DMS114 treated with DMSO at 0.1 percent for 48 hours (cell line): ENCODE results near the gene MSL1.

Experiments
- DNase-seq: peaks from one replicate; lab custom pipeline; 2025; ENCODE audit not compliant: unreplicated experiment; lab: John Stamatoyannopoulos, UW

Gene MSL1

DNA sequence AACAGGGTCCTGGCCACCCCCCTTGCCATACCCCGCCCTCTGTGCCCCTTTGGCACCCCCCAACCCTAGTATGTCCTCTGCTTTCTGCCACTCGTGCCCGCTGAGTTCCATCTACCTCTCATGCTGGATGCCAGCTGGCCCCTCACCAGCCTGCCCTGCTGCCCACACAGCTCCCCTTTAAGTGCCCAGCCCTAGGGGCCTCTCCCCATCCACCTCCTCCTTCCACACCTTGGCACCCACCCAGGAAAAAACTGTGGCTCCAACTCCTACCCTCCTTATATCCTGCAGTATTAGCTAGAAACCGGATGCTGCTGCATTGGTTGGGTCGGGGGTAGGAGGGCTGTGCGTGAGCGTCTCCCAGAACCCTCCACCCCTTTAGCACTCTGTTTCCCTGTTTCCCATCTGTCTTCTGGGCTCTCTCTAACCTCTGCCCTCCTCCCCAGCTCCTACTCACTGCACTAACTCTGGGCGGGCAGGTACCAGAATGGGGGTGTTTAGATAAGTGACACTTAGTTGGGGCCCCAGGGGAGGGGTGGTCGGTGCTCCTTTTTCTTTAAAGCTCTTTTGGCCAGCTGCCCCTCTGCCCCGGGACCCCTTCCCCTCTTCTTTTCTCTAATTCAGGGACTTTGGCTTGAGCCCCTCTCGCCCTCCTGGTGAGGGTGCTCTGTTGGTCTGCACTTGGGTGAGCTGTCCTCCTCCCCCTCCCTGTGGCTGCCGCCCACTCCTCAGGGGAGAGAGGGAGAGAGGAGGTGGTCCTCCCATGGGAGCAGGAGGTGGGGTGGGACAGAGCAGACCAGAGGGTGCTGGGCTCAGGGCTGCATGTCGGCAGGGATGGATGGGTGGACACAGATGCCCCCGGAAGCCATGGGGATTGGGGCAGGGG, 31.3 kb upstream of the MSL1 start:
- DNase-seq: no peak

DNA sequence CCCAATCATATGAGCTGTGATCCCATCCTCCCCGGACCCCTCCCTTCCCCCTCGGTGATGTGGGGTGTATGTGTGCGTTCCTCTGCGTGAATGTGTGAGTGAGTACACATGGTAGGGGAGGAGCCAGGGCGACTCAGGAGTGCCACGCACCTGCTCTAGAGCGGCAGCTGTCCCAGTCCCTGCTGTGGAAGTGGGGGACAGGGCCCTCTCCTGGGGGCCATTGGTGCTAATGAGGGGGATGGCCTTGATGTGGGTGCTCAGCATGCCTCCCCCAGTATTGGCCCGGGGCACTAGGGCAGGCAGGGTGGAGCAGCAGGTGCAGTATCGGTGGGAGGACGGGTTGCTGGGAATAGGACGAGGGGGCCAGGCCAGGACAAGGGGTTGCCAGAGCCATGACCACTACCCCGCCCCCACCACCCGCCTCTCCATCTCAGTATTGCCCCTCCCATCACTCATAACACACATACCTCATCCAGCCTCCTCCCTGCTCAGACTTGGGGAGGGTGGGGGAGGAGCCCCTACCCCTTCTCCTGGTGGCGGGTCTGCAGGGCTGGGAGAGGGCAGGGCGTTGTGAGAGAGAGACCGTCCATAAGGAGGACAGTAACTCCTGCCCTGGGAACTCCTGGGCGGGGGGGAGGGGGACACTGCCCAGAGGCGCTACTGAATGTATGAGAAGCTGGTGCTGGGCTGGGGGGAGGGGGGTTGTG, 29.9 kb upstream of the MSL1 start:
- no peak for DNase-seq

DNA sequence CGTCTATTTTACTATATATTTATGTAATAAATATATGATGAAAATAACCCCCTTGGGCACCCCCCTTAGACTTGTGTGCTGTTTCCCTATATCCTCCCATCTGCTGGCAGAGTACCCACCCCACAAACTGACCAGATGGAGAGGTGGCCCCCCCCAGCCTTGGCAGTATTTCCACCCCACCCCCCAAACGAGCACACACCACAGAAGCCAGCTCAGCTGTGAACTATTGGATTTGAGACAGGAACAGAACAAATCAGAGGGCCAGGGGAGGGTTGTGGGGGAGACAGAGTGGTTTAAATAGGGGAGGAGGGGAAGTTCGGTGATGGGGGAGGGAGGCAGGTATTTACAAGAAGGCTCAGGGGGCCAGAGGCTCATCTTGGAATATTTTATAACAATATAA, 29.2 kb upstream of the MSL1 start:
- DNase-seq: no peak

DNA sequence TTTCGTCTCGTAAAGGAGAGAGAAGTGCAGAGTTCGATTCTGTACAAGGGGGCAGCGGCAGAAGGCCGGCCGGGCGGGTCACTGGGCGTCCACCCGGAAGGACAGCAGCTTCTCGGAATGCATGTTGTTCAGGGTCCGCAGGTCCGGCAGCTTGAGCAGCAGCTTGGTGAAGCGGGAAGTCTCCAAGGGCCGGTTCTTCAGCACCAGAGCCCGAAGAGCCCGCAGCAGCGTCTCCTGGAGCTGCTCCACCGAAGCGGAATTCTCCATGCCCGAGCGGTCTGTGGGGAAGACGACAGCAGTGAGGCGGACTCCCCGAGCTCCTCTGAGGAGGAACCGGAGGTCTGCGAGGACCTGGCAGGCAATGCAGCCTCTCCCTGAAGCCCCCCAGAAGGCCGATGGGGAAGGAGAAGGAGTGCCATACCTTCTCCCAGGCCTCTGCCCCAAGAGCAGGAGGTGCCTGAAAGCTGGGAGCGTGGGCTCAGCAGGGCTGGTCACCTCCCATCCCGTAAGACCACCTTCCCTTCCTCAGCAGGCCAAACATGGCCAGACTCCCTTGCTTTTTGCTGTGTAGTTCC, 28.7 kb upstream of the MSL1 start:
- no peak for DNase-seq

DNA sequence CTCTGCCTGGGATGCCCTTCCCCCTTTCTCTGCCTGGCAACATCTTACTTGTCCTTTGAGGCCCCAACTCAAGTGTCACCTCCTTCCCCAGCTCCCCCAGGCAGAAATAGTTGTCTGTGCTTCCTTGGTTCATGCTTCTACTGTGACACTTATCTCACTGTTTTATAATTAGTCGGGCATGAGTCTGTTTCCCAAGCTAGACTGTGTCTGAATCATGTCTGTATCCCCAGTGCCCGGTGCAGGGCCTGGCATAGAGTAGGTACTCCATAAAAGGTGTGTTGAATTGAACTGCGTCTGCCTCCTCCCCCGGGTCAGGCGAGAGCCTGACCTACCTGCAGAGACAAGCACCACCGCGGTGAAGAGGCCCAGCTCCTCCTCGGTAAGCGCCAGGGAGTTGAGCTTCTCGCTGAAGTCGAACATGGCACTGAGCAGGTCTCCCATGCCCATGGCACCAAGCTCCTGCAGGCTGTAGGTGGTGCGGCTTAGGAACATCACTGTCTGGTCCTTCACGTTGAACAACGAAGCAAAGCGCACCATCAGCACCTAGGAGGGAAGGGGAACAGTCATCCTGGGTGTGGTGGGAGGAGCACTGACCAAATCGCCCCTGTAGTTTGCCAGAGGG, 28.1 kb upstream of the MSL1 start:
- no peak for DNase-seq

DNA sequence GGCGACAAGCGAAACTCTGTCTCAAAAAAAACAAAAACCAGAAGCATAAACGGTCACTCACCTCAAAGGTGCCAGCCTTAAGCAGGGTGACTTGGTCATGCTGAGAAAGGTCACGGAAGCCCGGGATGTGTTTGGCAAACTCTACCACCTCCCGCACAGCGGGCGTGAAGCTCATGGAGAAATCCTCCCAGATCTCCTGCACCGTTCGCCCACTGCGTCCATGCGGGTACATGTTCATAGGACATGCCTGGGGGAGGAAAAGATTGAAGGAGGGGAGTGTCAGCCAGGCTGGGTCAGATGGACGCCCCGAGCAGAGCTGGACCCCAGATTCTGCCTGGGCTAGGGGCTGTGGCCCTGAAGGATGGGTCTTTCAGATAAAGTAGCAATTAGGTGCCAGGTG, 26.9 kb upstream of the MSL1 start:
- DNase-seq: no peak

DNA sequence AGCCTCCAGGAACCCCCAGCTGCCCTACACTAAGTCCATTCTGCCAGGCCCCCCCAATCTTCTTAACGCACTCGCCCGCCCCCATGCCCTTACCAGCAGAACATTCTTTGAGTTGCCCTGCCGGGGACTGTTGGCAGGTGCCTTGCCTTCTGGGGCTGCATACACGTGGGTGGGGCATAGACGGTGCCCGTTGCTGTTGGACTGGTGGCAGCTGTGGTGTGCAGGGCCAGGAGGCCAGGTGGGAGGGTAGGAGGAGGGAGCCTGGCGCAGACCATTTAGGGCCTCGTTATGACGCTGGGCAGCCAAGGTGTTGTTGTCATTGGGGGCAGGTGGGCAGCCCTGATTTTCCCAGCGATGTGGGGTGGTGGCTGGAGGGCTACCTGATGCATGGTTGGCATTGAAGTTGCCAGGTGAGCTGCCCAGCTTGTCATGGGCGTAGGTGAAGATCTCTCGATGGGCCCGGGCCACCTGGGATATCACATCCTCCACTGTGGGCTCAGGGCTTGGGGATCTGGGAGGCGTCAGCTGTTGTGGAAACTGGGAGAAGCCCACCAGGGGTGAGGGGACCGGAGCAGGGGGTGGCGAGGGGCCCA, 26.3 kb upstream of the MSL1 start:
- no peak for DNase-seq

DNA sequence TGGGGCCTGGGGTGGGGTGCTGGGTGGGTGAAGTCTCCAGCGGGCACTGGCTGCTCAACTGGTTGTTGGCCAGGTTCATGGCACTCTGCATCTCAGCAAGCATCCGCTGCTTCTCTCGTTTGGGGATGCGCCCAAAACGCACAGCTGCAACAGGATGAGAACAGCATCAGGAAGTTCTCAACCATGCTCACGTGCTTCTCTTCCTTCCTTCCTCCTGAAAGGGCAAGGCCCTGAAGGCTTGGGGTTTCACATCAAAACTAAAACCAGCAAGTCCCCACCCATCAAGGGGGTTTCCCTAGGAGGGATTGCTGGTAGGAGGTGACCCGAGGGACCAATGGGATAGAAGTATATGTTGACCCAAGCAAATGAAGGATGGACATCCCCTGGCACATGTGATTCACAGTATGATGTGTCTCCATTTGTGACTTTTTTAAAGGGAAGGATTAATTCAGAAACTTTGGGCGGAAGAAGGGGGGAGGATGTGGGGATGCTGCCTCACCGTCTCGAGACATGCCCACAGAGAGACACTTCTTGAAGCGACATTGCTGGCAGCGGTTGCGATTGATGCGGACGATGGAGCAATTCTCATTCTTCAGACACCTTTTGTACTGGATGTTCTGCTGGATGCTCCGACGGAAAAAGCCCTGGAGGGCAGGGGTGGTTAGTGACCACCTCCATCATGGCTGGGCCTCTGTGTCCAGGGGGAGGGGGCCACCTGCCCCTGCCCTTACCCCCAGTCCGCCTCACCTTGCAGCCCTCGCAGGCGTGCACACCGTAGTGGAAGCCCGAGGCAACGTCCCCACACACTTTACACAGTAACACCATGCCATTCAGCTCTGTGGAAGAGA, 25.6 kb upstream of the MSL1 start:
- no peak for DNase-seq

DNA sequence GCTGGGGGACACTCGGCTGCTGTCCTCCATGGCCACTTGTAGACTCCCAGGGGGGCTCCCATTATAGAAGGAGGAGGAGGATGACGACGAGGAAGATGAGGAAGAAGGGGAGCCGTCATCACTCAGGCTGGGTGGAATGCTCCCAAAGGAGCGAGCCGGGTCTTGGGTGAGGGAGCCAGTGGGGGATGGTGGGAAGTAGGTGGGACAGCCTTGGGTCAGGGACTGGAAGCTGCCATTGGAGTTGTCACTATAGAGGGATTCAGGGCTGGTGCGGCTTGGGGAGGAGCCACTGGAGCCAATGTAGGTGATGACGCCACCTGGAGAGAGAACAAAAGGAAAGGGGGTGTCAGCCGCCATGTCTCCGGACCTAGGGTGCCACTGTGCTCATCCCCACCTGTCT, 24.7 kb upstream of the MSL1 start:
- DNase-seq: no peak

DNA sequence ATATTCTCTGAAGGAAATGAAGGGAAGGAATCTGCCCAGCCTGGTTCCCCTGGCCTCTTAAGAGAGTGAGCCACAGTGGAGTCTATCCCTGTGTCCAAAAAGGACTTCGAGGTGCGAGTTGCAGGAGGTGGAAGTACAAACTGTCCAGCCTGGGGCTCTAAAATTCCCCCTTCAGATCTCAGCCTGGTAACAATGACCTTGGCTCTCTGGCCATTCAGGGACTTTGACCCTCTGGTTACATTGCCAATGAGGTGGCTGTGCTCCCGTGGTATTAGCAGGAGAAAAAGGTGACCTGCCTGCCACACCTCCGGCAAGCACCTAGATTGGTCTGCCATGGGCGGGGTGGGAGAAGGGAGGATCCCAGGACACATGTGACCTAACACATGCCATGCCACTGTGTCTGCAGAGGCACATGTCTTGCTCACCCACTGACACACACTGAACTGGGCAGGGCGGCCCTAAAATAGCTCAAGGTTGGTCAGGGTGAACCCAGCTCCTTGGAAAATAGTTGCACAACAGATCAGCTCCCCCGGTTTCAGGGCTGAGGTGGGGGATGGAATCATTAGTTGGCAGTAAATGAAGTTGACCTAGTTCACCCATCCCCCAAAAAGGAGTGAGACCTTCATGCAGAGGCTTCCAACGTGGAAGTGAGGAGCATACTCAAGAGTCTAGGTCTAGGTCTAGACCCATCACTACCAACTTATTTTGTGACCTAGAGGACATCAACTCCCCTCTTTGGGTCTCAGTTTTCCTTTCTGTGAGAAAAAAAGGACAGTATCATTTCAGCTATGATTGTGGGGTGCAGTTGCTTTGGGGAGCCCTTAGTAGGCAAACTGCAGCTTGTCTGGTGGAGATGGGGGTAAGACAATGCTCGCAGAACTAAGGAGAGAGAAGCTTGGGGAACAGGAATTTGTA, 23.6 kb upstream of the MSL1 start:
- no peak for DNase-seq

DNA sequence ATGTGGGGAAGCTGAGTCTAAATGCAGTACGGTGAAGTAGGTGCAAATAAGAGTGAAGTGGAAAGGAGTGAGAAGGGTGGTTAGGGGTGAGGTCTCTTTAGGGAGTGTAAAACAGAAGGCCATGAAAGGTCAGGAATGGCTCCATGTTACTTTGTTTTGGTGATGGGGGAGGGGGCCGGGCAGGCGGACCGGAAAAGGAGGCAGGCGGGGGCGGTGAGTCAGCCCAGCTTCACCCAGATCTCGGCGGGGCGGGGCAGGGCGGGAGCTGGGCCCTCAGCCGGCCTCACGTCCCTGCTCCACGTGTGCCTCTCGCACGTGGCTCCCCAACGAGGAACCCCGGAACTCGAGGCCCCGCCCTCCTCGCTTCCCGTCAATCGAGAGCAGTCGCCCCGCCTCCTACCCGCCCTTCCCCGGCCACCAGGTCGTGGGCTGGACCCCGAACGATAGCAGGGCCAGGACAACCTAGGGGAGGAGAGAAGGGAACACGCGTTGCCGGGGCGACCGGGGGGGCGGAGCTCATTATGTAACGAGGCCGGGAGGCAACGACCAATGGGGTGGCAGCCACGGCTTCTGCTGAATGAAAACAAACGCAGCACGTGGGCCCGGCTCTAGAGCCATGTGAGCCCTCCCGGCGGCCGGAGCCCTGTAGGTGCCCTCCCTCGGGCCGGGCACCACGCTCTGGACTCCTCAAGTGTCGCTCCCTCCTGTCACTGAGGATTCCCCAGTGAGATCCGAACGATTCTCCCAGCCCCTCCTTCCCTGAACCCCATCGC, 22.7 kb upstream of the MSL1 start:
- DNase-seq: peak; percentile 71

DNA sequence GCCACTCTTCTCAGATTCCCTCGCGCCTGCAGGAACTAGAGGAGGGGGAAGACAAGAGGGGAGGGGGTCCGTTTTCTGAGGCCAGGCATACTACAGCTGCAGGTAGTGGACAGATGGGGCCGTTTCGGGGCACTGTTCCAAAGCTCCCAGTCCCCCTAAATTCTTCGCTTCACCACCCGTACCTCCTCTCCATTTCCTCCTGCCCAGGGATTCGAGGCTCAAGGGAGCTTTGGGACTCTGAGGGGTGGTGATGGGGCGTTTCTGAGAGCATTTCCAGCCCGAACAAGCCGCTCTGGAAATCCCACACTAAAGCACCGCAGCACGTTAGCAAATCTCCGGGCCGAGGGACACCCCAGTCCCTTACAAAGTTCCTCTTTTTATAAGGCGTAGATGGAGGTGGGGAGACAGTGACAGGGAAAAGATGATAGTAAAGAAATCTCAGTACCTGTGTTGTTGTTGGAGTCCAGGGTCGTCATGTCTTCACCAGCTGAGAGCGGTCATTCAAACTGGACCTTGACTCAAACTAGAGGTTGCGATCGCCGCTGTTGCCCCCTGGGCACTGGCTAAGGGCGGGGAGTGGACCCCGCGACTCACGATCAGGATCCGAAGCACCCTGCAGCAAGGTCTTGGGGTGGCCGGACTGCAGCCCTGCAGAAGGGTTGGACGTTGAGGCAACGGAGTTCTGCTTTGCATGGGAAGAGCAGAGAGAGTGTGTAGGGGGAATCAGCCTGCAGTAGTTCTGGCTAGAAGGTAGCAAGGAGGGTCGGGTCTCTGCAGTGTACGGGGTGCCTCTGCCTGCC, 22.0 kb upstream of the MSL1 start:
- no peak for DNase-seq

DNA sequence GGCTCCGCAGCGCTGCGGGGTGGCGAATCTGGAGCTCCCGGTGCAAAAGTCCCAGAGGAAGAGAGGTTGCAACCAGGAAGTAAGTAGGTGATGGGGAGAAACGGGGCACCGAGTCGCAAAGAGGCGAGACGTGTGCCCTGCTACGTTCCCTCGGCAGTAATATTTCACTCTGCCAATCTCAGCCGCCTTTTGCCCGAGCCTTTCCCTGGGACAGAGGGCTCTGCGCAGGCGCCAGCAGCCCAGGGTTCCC, 21.4 kb upstream of the MSL1 start, which contains the start of gene NR1D1:
Gene NR1D1, minus strand, starts transcription at position 171 of the 250 bp plus-strand sequence. CDS start 495 bp downstream, outside the sequence.
- no peak for DNase-seq

DNA sequence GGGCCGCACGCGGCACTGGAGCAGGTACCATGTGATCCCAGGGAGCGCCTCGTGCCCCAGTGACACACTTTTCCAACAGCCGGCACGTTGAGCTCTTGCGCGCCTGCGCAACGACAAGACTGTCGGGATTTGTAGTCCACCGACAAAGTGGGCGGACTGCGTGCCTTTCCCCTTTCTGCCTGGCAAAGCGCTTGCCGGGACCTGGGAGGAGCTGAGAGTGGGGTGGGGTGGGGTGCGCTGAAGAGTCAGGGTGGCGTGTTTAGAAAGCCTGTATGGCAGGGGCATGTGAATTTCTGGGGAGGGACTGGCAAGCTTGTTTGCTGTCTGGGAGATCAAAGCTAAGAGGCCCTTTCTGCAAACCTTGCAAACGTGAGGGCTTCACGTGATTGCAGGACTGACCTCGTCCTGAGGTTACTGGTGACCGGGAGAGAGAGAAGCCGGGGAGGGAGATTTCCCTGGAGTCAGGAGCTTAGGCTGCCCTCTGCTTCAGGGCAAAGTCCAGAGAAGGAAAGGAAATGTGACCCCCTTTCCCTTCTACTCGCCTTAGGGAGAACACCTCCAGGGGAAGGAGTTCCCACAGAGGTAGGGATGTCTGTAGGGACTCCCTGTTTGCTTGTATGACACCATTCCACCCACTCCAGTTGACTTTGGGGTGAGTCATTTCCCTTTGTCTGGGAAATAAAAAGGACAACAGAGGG, 21.0 kb upstream of the MSL1 start:
- DNase-seq: peak; percentile 93

DNA sequence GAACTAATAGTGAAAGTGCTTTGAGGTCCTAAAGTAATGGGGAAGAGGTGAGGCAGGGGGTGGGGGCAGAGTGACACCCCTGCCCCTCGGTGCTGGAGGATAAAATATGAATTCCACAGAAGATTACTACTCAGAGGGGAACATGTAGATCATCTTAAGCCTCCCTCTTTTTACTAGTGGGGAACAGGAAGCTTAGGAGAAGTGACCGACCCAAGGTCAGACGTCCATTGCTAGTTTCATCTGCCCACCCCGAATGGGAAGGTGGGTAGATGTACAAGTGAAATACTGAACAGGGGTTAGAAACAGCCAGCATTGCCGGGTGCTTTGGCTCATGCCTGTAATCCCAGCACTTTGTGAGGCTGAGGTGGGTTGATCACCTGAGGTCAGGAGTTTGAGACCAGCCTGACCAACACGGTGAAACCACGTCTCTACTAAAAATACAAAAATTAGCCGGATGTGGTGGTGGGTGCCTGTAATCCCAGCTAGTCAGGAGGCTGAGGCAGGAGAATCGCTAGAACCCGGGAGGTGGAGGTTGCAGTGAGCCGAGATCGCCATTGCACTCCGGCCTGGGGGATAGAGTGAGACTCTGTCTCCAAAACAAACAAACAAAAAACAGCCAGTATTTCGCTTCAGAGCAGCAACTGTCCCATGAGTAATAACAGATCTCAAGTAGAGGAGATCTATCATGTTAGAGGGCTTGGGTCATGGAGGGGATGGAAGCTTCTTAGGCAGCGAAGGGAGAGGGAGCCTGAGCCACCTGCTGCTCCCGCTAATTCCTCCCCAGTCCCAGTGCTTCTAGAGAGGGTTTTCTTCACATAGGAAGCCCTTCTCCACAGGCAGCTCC, 20.2 kb upstream of the MSL1 start:
- no peak for DNase-seq

DNA sequence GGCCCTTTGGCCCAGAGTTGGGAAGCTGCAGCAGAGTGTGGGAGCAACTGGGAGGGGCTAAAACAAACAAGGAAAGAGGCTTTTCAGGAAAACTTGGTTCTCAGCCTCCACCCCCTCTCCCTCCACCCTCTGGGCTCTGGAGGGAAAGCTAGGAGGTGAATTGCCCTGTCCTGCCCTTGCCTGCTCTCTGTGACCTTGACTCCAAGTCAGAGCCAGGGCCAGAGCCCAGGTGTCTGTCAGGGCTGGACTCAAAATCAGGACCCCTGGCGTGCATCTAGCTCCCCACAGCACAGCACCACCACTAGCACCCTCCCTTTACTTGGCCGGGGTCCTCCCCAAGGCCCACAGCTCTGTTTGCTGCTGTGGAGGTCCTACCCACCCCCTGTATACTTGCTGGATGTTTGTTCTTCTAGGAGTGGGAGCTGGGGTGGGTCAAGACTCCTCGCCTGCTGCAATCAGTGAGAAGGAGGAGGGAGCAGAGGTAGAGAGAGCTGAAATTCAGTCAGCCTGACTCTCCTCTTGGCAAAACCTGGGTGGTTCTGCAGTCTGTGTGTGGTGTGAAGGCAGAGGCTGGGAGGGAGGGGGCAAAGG, 18.6 kb upstream of the MSL1 start:
- no peak for DNase-seq
